GM19468 (cell line): ENCODE results near the gene CD300LD.
"Not testable (repeated sequence)": the region's sequence is repeated elsewhere in the genome, so short reads cannot be mapped to it uniquely, and the experiment has no call there.

Source experiments
- ATAC-seq: cut with Tn5 transposase; IDR thresholded peaks from one replicate; pipeline ENCODE4 v1.9.1; 2021; ENCODE audit warnings: mild to moderate bottlenecking, moderate library complexity, moderate number of reproducible peaks; ENCODE audit not compliant: unreplicated experiment; ENCODE audit errors: extremely low read depth

Gene CD300LD

GRCh38 chr17:74592087-74592990 lies at the start of gene CD300LD:
TSS of gene CD300LD (minus strand) at chr17:74592283. CDS start at chr17:74592202, 81 bp downstream.
- ATAC-seq: no peak

GRCh38 chr17:74641224-74641957 lies 49.3 kb upstream of the CD300LD start:
- ATAC-seq: no peak

DNA sequence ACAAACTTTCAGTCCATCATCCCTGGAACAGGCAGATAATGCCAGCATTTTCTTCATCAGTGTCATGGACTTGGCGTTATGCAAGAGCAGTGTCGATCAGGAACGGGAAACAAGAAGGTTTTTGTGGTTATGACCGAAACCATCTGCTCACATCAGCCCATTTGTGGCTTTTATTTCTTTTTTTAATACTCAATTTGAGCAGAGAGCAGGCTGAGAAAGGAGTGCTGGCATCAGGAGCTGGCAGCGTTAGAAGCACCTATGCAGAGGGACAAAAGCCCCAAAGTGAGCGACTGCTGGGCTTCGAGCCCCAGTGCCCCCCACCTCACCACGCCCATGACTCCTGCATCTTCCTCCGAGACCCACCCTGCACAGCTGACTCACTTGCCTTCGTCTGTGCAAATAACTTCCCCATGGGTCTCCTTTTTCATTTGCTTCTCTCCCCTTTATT lies 47.6 kb upstream of the CD300LD start:
- ATAC-seq: no peak

- no peak for ATAC-seq
Measured at GRCh38 chr17:74637926-74638325, 45.8 kb upstream of the CD300LD start.

DNA sequence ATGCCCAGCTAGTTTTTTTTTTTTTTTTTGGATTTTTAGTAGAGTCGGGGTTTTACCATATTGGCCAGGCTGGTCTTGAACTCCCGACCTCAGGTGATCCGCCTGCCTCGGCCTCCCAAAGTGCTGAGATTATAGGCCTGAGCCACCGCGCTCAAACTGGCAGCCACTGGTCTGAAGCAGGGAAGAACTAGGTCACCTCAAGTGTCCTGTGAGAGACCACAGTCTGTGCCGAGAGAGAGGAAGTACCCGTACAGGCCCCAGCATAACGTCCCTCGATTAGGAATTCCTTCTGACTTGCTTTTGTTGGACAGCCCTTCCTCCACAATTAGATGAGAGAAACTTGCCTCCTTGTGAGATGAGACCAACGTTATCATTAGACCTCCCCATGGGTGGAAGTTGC lies 45.2 kb upstream of the CD300LD start:
- ATAC-seq: no peak

- ATAC-seq: not testable (repeated sequence)
Measured at GRCh38 chr17:74636541-74637085, 44.5 kb upstream of the CD300LD start.

DNA sequence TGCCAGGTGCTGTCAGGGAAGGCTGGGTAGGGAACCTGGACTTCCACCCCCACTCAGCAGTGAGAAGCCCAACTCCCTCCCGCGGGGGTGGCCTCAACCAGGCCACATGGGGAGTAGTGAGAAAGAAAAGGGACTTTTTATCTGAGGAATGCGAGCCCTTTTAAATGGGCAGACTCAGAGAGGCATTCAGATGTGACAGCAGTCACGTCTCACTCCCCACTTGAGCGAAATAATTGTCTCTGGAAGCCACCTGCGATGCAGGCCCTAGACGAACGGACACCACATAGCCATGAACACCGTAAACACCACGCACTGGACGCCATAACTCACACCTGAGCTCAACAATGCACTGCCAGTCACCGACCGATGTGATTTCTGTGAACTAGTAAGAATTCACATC lies 43.3 kb upstream of the CD300LD start:
- ATAC-seq: no peak

- ATAC-seq: no peak
Measured at GRCh38 chr17:74633326-74633725, 41.2 kb upstream of the CD300LD start.

DNA sequence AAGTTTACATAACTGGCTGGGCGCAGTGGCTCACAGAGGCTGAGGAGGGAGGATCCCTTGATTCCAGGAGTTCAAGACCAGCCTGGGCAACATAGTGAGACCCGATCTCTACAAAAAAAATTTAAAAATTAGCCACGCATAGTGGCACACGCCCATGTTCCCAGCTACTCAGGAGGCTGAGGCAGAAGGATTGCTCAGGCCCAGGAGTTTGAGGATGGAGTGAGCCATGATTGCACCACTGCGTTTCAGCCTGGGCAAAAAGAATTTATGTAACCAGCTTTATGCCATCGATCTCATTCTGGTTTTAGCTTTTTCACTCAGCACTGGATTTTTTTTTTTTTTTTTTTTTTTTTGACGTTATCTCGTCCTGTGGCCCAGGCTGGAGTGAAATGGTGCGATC lies 40.5 kb upstream of the CD300LD start:
- no peak for ATAC-seq

DNA sequence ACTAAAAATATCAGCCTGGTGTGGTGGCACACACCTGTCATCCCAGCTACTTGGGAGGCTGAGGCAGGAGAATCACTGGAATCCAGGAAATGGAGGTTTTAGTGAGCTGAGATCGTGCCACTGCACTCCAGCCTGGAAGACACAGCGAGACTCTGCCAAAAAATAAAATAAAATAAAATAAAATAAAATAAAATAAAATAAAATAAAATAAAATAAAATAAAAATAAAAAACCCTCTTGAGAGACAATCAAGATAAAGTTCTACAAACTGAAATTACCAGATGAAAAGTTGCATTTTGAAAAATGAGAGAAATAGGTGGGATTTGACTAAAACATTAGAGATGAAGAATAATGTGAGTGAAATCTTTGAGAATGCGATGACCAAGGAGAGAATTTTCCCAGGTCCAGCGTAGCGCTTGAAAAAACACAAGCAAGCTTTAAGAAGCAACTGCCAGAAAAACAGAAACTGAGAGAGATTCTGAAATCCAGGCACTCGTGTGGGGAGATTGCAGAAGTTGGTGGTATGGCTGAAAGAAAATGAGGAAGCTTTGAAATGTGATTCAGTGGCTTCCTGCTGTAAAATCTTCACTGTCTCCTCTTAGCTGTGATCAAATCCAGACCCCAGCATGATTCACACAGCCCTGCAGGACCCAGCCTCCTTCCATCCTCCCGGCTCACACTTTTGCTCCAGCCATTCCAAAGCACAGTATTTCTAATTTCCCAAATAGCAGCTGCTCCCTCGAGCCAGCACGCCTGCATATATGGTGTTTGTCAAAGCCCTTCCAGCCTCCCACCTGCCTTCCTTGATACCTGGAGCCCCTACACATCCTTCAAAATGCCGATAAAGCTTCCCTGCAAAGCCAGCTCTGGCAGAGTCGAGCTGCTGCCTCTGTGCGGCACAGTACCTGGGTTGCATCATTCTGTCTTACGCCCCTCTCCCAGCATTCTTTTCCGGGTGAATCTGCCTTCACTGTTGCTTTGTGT lies 39.7 kb upstream of the CD300LD start:
- no peak for ATAC-seq

DNA sequence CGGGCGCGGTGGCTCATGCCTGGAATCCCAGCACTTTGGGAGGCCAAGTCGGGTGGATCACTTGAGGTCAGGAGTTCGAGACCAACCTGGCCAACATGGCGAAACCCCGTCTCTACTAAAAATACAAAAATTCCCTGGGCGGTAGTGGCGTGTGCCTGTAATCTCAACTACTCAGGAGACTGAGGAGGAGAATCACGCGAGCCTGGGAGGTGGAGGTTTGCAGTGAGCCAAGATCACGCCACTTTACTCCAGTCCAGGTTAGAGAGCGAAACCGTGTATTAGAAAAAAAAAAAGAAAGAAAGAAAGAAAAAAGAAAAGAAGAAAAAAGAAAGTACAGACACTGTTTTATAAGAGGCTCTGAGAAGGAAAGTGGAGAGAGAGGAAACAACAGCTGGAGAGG lies 38.2 kb upstream of the CD300LD start:
- ATAC-seq: not testable (repeated sequence)

DNA sequence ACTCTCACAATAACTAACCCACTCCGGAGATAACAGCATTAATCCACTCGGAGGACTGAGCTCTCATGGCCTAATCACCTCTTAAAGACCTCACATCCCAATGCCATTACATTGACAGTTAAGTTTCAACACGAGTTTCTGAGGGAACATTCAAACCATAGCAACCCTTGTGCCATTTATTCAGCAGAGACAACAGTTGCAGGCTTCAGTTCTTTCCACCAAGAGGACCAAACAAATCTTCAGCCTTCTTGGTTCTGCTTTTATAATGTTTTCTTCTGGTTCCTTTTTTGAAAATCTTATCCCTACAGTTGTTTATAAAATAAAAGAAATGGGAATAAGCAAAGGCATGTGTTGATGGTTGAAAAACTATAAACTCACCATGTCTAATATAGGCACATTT lies 33.6 kb upstream of the CD300LD start:
- ATAC-seq: no peak

DNA sequence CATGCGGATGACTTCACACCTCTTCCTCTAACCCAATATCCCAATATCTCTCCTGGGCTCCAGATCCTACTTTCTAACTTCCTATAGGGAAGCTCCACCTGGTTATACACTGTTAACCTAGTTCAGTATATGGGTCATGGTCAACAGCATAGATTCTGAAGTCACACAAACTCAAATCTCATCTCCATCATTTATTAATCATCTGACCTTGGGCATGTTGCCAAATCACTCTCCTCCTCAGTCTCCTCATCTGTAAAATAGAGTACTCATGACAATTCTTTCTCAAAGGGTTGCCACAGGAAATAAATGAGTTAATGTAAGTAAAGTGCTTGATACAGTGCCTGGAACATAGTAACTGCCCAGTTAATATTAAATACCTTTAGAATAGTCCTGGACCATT lies 32.0 kb upstream of the CD300LD start:
- ATAC-seq: no peak

GRCh38 chr17:74623693-74624093 lies 31.6 kb upstream of the CD300LD start, which contains the start of gene CD300E:
TSS of gene CD300E (minus strand) at chr17:74623738. CDS start at chr17:74623621, 117 bp downstream.
- no peak for ATAC-seq

GRCh38 chr17:74619077-74619673 lies 27.1 kb upstream of the CD300LD start:
- ATAC-seq: no peak

DNA sequence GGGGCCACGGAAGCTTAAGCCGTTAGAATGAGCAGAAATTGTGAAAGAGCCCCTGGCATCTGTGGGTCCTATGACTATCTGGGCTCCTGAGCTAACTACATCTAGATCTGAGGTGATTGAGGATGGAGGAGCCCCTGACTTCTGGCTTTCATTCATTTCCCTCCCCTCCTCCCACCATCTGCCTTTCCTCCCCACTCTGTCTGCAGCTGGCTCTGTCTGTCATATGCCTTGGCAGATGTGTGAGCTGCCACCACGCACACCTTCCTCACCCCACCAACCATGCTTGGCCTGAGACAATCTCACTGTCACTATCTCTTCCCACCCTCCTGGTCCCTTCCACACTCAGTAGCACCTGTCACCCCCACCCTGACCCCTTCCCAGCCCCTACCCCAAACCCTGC lies 26.4 kb upstream of the CD300LD start:
- ATAC-seq: no peak

DNA sequence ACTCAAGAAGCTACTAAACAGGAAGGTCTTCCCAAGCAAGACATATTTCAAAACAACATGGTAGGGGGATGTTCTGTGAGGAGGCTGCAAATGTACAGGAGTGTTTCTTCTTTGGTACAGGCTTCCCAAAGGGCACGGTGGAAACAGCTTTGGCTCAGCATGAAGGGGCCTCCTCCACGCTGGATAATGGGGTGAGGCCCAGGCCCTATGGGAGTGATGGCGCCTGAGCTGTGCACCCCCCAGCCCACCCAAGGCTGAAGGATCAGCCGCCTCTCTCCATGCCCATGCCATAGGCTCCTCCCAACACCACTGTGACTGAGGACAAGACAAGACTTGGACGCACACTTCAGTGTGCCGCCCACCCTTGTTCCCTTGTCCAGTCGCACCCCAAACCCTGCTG lies 24.6 kb upstream of the CD300LD start:
- no peak for ATAC-seq

GRCh38 chr17:74612046-74612445 lies 20.0 kb upstream of the CD300LD start:
- no peak for ATAC-seq

GRCh38 chr17:74610108-74610507 lies 18.0 kb upstream of the CD300LD start:
- ATAC-seq: no peak
